Motor neuron (in vitro differentiated cells): ENCODE data around the gene TYMS. TPM values are rescaled to one million over a fixed set of nuclear protein-coding genes. Genes with fewer than 3 reads are reported as not detected.
A peak's percentile ranks its signal among the peaks of the same experiment; 100 is the strongest.

Experiments
- ATAC-seq, 8 experiments: fragments of 200-7000 bp; cut with Tn5 transposase; replicated peaks in 6 of 8; 2 replicates each; pipeline ENCODE4 v1.8.0; 2021; ENCODE audit warnings: mild to moderate bottlenecking in 8 of 8, moderate library complexity in 8 of 8
- H3K27ac ChIP-seq, 2 donors: fragments of 250-450 bp; sonication (Bioruptor Pico); 2 replicates each; pipeline ENCODE4 v1.9.0; 2021; ENCODE audit warnings: antibody characterized with exemption in 2 of 2, mild to moderate bottlenecking in 2 of 2, moderate library complexity in 1 of 2
- H3K4me1 ChIP-seq, 2 donors: fragments of 250-450 bp; sonication (Bioruptor Pico); replicated peaks in 1 of 2; 2 replicates each; pipeline ENCODE4 v1.6.1; 2021; ENCODE audit warnings: antibody characterized with exemption in 2 of 2, mild to moderate bottlenecking in 2 of 2, moderate library complexity in 1 of 2
- H3K4me3 ChIP-seq, 5 donors: fragments of 250-450 bp; sonication (Bioruptor Pico); 2 replicates each; pipeline ENCODE4 v1.9.0; 2021; ENCODE audit warnings: antibody characterized with exemption in 5 of 5, mild to moderate bottlenecking in 5 of 5, moderate library complexity in 4 of 5
- WGBS, 10 experiments: fragments of 450-650 bp; shearing (Covaris generic); methylation state at CpG; one replicate each; pipeline ENCODE4 v1.0.0; 2022; 5-methylcytosine and 5-hydroxymethylcytosine counted together
- in situ Hi-C, 9 experiments: fragments of 400-800 bp; cut with MboI; loops; one replicate each; pipeline ENCODE4 v1.15.0; 2021; ENCODE audit warnings: low sequenced_read_pairs in 9 of 9, low pct_unique_long_range_greater_than_20kb in 2 of 9; ENCODE audit not compliant: unreplicated experiment in 9 of 9
- total RNA-seq, 8 experiments: library from RNA; unstranded; fragments of 300-600 nt; gene quantifications; 2 replicates each; pipeline versions ENCODE4 v1.2.3 to v1.2.4, GENCODE V29; 2022

TYMS gene
- total RNA-seq, 8 experiments from 2014 or later, result 6.5 to 127 (median 14.7) TPM

DNA sequence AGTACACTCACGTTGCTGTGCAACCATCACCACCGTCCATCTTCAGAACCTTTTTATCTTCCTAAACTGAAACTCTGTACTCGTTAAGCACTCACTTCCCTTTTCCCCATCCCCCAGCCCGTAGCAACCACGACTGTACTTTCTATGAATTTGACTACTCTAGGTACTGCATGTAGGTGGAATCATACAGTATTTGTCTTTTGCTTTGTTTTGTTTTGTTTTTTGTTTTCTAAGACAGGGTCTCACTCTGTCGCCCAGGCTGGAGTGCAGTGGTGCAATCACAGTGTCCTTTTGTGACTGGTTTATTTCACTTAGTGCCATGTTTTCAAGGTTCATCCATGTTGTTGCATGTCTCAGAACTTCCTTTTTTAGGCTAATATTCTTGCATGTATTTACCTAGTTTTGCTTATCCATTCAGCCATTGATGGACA, 7.0 kb upstream of the TYMS start:
- Histone ChIP-seq H3K4me3 (no peak overlapping the region), H3K4me1 (no peaks in the 10 kb centered on the region), H3K27ac (no peak overlapping the region)
- 7 to 100% (median 70%) methylated on average over 3 to 6 of the region's 6 CpGs for WGBS, 10 experiments
- in situ Hi-C loops, result no loop called here
- ATAC-seq, result no peak

DNA sequence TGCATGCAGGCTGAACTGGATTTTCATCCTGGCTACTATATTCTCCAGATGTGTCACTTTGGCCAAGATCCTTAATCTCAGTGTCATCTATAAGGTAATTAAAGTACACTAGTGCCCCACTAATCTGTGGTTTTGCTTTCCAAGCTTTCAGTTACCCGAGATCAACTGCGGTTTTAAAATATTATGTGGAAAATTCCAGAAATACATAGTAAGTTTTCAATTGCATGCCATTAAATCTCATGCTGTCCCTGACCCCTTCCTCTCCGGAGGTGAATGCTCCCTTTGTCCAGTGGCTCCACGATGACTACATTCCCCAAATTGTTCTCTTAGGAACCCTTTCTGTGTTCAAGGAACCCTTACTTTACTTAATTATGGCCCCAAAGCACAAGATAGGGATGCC, 5.3 kb upstream of the TYMS start:
- in situ Hi-C loops, result no loop called here
- 43 to 79% (median 68%) methylated on average over 2 to 4 of the region's 4 CpGs; no CpG with 5 or more reads in 2 of the 10 experiments for WGBS, 10 experiments
- ATAC-seq, result no peak
- H3K4me1 ChIP-seq, result peaks cover 0 to 2% of the 10 kb centered on the region in 2 donors
- no peak overlapping the region for H3K4me3 ChIP-seq
- no peak overlapping the region for H3K27ac ChIP-seq

DNA sequence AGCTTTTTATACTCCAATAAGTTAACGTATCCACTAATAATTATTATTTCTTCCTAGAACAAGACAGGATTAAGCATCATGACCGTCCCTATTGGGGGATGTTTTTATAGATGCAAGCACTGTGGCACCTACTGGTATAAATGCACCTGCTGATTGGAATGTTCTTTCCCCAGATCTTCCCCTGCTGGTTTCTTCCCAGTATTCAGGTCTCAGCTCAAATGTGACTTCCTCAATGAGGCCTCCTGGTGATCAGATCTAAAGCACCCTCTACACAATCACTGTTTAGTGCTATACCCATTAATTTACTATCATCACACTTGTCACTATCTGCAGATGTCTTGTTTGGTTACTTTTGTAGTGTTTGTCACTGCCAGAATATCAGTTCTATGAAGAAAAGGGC, 3.9 kb upstream of the TYMS start:
- Histone ChIP-seq H3K4me1 (peaks cover 0 to 2% of the 10 kb centered on the region in 2 donors), H3K4me3 (no peak overlapping the region), H3K27ac (no peak overlapping the region)
- 76 to 100% (median 95%) methylated on average over 1 to 2 of the region's 2 CpGs for WGBS, 10 experiments
- ATAC-seq, result no peak
- in situ Hi-C loops, result no loop called here

GRCh38 chr18:654601-655000, 2.9 kb upstream of the TYMS start:
- peak in 1 of 8 experiments; percentile 4 for ATAC-seq
- Histone ChIP-seq H3K4me3 (no peak overlapping the region), H3K27ac (no peak overlapping the region), H3K4me1 (peaks cover 0 to 2% of the 10 kb centered on the region in 2 donors)
- in situ Hi-C loops, result no loop called here
- 18 to 100% (median 81%) methylated on average over 1 to 4 of the region's 4 CpGs; no CpG with 5 or more reads in 3 of the 10 experiments for WGBS, 10 experiments

- H3K4me3 ChIP-seq, result no peak overlapping the region
- WGBS, 10 experiments, result 51 to 100% (median 86%) methylated on average over 1 to 5 of the region's 6 CpGs
- in situ Hi-C loops, result no loop called here
- H3K4me1 ChIP-seq, result peaks cover 0 to 2% of the 10 kb centered on the region in 2 donors
- no peak overlapping the region for H3K27ac ChIP-seq
- ATAC-seq, result no peak
Observed at GRCh38 chr18:655445-655844, 2.0 kb upstream of the TYMS start.

GRCh38 chr18:658001-658946, 821 bp downstream of the TYMS start:
- Histone ChIP-seq H3K4me3 (peak overlapping the region; percentile 59 to 82 (median 67)), H3K4me1 (peaks cover 0 to 2% of the 10 kb centered on the region in 2 donors), H3K27ac (peak overlapping the region; percentile 3 to 81)
- WGBS, 10 experiments, result 0 to 2% (median 0%) methylated on average over 1 to 9 of the region's 72 CpGs; no CpG with 5 or more reads in 5 of the 10 experiments
- peak; percentile 81 to 87 (median 84) for ATAC-seq
- in situ Hi-C loops, result no loop called here

GRCh38 chr18:658947-659533, 1.6 kb downstream of the TYMS start:
- Histone ChIP-seq H3K27ac (no peak overlapping the region), H3K4me1 (peaks cover 0 to 2% of the 10 kb centered on the region in 2 donors), H3K4me3 (peak overlapping the region in 3 of 5 donors; percentile 67 to 82 (median 69))
- 70 to 100% (median 89%) methylated on average over 1 to 6 of the region's 10 CpGs; no CpG with 5 or more reads in 2 of the 10 experiments for WGBS, 10 experiments
- ATAC-seq, result no peak
- in situ Hi-C loops, result no loop called here

GRCh38 chr18:659597-659996, 2.1 kb downstream of the TYMS start:
- peaks cover 0 to 2% of the 10 kb centered on the region in 2 donors for H3K4me1 ChIP-seq
- 40 to 100% (median 96%) methylated on average over 1 to 3 of the region's 6 CpGs; no CpG with 5 or more reads in 3 of the 10 experiments for WGBS, 10 experiments
- no peak for ATAC-seq
- in situ Hi-C loops, result no loop called here
- no peak overlapping the region for H3K4me3 ChIP-seq
- no peak overlapping the region for H3K27ac ChIP-seq

DNA sequence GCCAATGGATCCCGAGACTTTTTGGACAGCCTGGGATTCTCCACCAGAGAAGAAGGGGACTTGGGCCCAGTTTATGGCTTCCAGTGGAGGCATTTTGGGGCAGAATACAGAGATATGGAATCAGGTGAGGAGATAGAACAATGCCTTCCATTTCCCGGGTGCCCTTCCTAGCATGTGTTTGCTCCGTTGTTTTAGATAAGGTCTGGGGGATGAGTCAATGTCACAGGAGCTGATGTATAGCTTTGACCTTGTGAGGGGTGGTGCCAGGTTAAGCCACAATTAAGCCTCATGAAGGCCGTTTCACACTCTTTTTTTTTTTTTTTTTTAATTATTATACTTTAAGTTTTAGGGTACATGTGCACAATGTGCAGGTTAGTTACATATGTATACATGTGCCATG, 4.7 kb downstream of the TYMS start:
- no peak for ATAC-seq
- no peak overlapping the region for H3K27ac ChIP-seq
- no peaks in the 10 kb centered on the region for H3K4me1 ChIP-seq
- WGBS, 10 experiments, result 100% methylated on average over 1 to 4 of the region's 4 CpGs; no CpG with 5 or more reads in 4 of the 10 experiments
- in situ Hi-C loops, result no loop called here
- H3K4me3 ChIP-seq, result no peak overlapping the region

DNA sequence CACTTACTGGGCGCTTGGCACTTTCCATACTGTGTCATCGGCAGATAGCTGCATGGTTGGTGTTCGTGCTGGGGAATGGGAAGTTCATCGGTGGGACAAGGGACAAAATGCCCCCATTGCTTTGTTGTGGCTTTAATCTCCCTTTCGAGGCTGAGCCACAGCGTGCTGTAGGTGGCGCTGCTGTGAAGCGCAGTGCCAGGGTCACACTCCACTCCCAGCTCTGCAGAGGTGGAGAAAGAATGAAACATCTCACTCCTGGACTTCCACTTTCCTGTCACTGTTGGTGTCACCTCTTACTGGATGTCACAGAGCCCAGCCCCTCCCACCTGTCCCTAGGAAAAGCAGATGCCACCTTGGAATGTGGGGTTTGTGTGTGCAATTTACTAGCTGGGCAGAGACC, 8.7 kb downstream of the TYMS start:
- in situ Hi-C loops, result no loop called here
- 92 to 100% (median 98%) methylated on average over 2 to 6 of the region's 8 CpGs; no CpG with 5 or more reads in 5 of the 10 experiments for WGBS, 10 experiments
- Histone ChIP-seq H3K4me1 (no peaks in the 10 kb centered on the region), H3K4me3 (no peak overlapping the region), H3K27ac (no peak overlapping the region)
- peak in 2 of 8 experiments; percentile 33 to 35 for ATAC-seq

- WGBS, 10 experiments, result 96 to 100% (median 100%) methylated on average over 2 to 3 of the region's 3 CpGs; no CpG with 5 or more reads in 5 of the 10 experiments
- in situ Hi-C loops, result no loop called here
- H3K4me1 ChIP-seq, result no peaks in the 10 kb centered on the region
- no peak for ATAC-seq
- no peak overlapping the region for H3K4me3 ChIP-seq
- no peak overlapping the region for H3K27ac ChIP-seq
Observed at GRCh38 chr18:666628-667027, 9.2 kb downstream of the TYMS start.

- no peak for ATAC-seq
- 29 to 100% (median 100%) methylated on average over 1 of the region's 1 CpG; no CpG with 5 or more reads in 7 of the 10 experiments for WGBS, 10 experiments
- in situ Hi-C loops, result no loop called here
- H3K4me1 ChIP-seq, result no peaks in the 10 kb centered on the region
- no peak overlapping the region for H3K4me3 ChIP-seq
- no peak overlapping the region for H3K27ac ChIP-seq
Observed at GRCh38 chr18:668260-668659, 10.8 kb downstream of the TYMS start.

GRCh38 chr18:669077-669476, 11.6 kb downstream of the TYMS start:
- Histone ChIP-seq H3K4me1 (no peaks in the 10 kb centered on the region), H3K4me3 (no peak overlapping the region), H3K27ac (no peak overlapping the region)
- 75 to 100% (median 100%) methylated on average over 1 to 7 of the region's 8 CpGs; no CpG with 5 or more reads in 3 of the 10 experiments for WGBS, 10 experiments
- in situ Hi-C loops, result no loop called here
- no peak for ATAC-seq
